Endothelial cell of umbilical vein (primary cell): ENCODE measurements around the gene CAMKMT. TPM values are rescaled to one million over a fixed set of nuclear protein-coding genes. Genes with fewer than 3 reads are reported as not detected.

Experiments
- BruUV-seq: library from RNA; stranded (reverse); fragments of 400-500 nt; replicated peaks from 2 replicates; lab custom pipeline; 2021; lab: Mats Ljungman, UMichigan
- CTCF ChIA-PET: fragments of 300-600, 350-600 bp; sonication (Branson Sonifier 250); formaldehyde crosslinking; loops from one replicate; lab custom pipeline; 2021; ENCODE audit warnings: antibody characterized with exemption, inconsistent platforms; lab: Charles Lee
- POLR2A ChIA-PET: fragments of 300-600, 350-600 bp; sonication (Branson Sonifier 250); formaldehyde crosslinking; loops from one replicate; lab custom pipeline; 2021; ENCODE audit warnings: antibody characterized with exemption, inconsistent platforms; lab: Charles Lee
- DNase-seq: peaks from one replicate; pipeline ENCODE4 v3.0.0-alpha.2; 2011; ENCODE audit warnings: low read depth, low spot score
- FAIRE-seq: peaks from 2 replicates; lab custom pipeline; 2011; peaks lifted over from hg19 to GRCh38; lab: Jason Lieb, UNC
- H2AFZ ChIP-seq: 2 replicates; pipeline ENCODE4 v1.6.0; 2012; ENCODE audit warnings: low read depth, low read length, control low read depth, inconsistent platforms
- H3K27ac ChIP-seq: 2 replicates; pipeline ENCODE4 v1.5.1; 2011; ENCODE audit warnings: low read depth, mild to moderate bottlenecking, control low read depth, low read length, moderate library complexity; ENCODE audit not compliant: insufficient read depth
- H3K27me3 ChIP-seq, 2 experiments: 2 replicates each; pipeline versions ENCODE4 v1.6.0 to v1.6.1; 2011; ENCODE audit warnings: low read length in 2 of 2, mixed read lengths in 1 of 2; ENCODE audit not compliant: control insufficient read depth in 2 of 2, insufficient read depth in 2 of 2
- H3K36me3 ChIP-seq, 2 experiments: 2 replicates in 1 of 2; 3 replicates in 1 of 2; pipeline ENCODE4 v1.5.1; 2011; ENCODE audit warnings: low read length in 2 of 2, mild to moderate bottlenecking in 1 of 2, moderate library complexity in 1 of 2; ENCODE audit not compliant: control insufficient read depth in 2 of 2, insufficient read depth in 2 of 2; ENCODE audit errors: extremely low read depth in 1 of 2
- H3K4me1 ChIP-seq: 3 replicates; pipeline ENCODE4 v1.5.1; 2011; ENCODE audit warnings: mild to moderate bottlenecking, low read length; ENCODE audit not compliant: control insufficient read depth, insufficient read depth; ENCODE audit errors: extremely low read depth
- H3K4me2 ChIP-seq: 2 replicates; pipeline ENCODE4 v1.6.1; 2011; ENCODE audit warnings: low read length, control low read depth, mixed read lengths; ENCODE audit not compliant: insufficient read depth
- H3K4me3 ChIP-seq, 3 experiments: fragments of 200-600 bp in 1 of 3; sonication (generic), shearing (Covaris generic) in 1 of 3; replicated peaks in 1 of 3; 2 replicates each; pipeline ENCODE4 v1.5.1; 2011 to 2016; ENCODE audit warnings: control low read depth in 3 of 3, low read length in 3 of 3, mild to moderate bottlenecking in 2 of 3, inconsistent platforms in 1 of 3, low read depth in 1 of 3, moderate library complexity in 1 of 3; ENCODE audit not compliant: insufficient read depth in 1 of 3
- H3K79me2 ChIP-seq: 2 replicates; pipeline ENCODE4 v1.6.0; 2012; ENCODE audit warnings: low read length, inconsistent platforms; ENCODE audit not compliant: control insufficient read depth, insufficient read depth
- H3K9ac ChIP-seq: replicated peaks from 2 replicates; pipeline ENCODE3; 2011; ENCODE audit warnings: low read length, control low read depth; ENCODE audit not compliant: insufficient read depth; ENCODE audit errors: extremely low read depth
- H3K9me1 ChIP-seq: replicated peaks from 3 replicates; pipeline ENCODE4 v1.6.0; 2011; ENCODE audit warnings: mild to moderate bottlenecking, low read length; ENCODE audit not compliant: control insufficient read depth, insufficient read depth; ENCODE audit errors: extremely low read depth
- H3K9me3 ChIP-seq: replicated peaks from 2 replicates; pipeline ENCODE4 v1.5.1; 2012; ENCODE audit warnings: low read length, inconsistent platforms; ENCODE audit not compliant: control insufficient read depth, insufficient read depth
- H4K20me1 ChIP-seq: replicated peaks from 2 replicates; pipeline ENCODE3; 2011; ENCODE audit warnings: mild to moderate bottlenecking, low read length; ENCODE audit not compliant: control insufficient read depth, insufficient read depth; ENCODE audit errors: extremely low read depth
- CTCF ChIP-seq, 2 donors: IDR thresholded peaks; 1 replicate in 1 of 2; 2 replicates in 1 of 2; pipeline ENCODE4 v1.5.1; 2011; ENCODE audit warnings: low read length in 2 of 2, mild to moderate bottlenecking in 2 of 2, moderate library complexity in 2 of 2, control low read depth in 1 of 2, inconsistent platforms in 1 of 2, low read depth in 1 of 2; ENCODE audit not compliant: insufficient read depth in 1 of 2; ENCODE audit errors: extremely low read depth in 1 of 2
- EZH2 ChIP-seq: IDR thresholded peaks from 2 replicates; pipeline ENCODE4 v1.6.1; 2012; ENCODE audit warnings: borderline replicate concordance, low read depth, mild to moderate bottlenecking, moderate library complexity, low read length, inconsistent platforms; ENCODE audit not compliant: severe bottlenecking
- FOS ChIP-seq: IDR thresholded peaks from 2 replicates; pipeline ENCODE4 v1.6.1; 2011; ENCODE audit warnings: mild to moderate bottlenecking, low read length, moderate library complexity, borderline replicate concordance; ENCODE audit not compliant: insufficient read depth
- GATA2 ChIP-seq: IDR thresholded peaks from 2 replicates; pipeline ENCODE4 v1.7.0; 2011; ENCODE audit warnings: low read depth, mild to moderate bottlenecking, moderate library complexity, mixed read lengths, low read length; ENCODE audit not compliant: insufficient read length, insufficient read depth
- JUN ChIP-seq: IDR thresholded peaks from 2 replicates; pipeline ENCODE4 v1.6.1; 2011; ENCODE audit warnings: borderline replicate concordance, low read depth; ENCODE audit not compliant: insufficient read length, insufficient read depth
- MAX ChIP-seq: IDR thresholded peaks from 2 replicates; pipeline ENCODE4 v1.6.1; 2011; ENCODE audit not compliant: insufficient read depth, insufficient read length
- MYC ChIP-seq: IDR thresholded peaks from one replicate; pipeline ENCODE4 v1.6.1; 2011; ENCODE audit warnings: mild to moderate bottlenecking, low read depth, low read length
- POLR2A ChIP-seq: IDR thresholded peaks from 2 replicates; pipeline ENCODE4 v1.6.1; 2012; ENCODE audit warnings: low read depth, mild to moderate bottlenecking, control low read depth, low read length
- POLR2AphosphoS5 ChIP-seq: IDR thresholded peaks from 2 replicates; pipeline ENCODE4 v1.6.1; 2012; ENCODE audit warnings: low read depth, mild to moderate bottlenecking, control low read depth, low read length, moderate library complexity; ENCODE audit not compliant: insufficient read depth
- dilution Hi-C: fragments of 300-500 bp; cut with MboI; formaldehyde crosslinking; loops from one replicate; pipeline ENCODE4 v1.15.0; 2019; ENCODE audit warnings: low sequenced_read_pairs; ENCODE audit not compliant: extremely low pct_ligation_motif_present
- intact Hi-C: fragments of 100-400 bp; cut with micrococcal nuclease; formaldehyde crosslinking; loops from one replicate; pipeline ENCODE4 v1.10.0; 2022
- polyA plus RNA-seq, 4 experiments: library from polyadenylated mRNA; depleted of rRNA in 3 of 4; stranded (reverse) in 3 of 4; unstranded in 1 of 4; fragments of >200 nt; gene quantifications; 2 replicates each; pipeline versions ENCODE4 v1.2.1 to v1.2.3, GENCODE V29; 2011 to 2012; ENCODE audit warnings: missing spikeins in 1 of 4
- total RNA-seq: library from RNA; stranded (reverse); gene quantifications from 2 replicates; pipeline ENCODE4 v1.2.3, GENCODE V29; 2021

The CAMKMT gene
- total and polyA plus RNA-seq, 2 donors (not counting 3 experiments of a cell fraction or from before 2014, with no cell fraction given) = 4.1 to 10.7 TPM

GRCh38 chr2:44801841-44802776 lies 440.4 kb downstream of the CAMKMT start:
- peak overlapping the region; percentile 56 for H2AFZ ChIP-seq
- peak; percentile 57 for DNase-seq
- CTCF ChIA-PET = interaction anchor here (0.7 to 4.2 kb wide), 4 partner anchors 25 to 410 kb away, joined by 3 to 28 read pairs (median 3); no protein-coding TSS in a partner anchor

GRCh38 chr2:44802777-44803424 lies 441.2 kb downstream of the CAMKMT start:
- H3K79me2 ChIP-seq = no peaks in the 10 kb centered on the region
- peaks cover 17% of the 10 kb centered on the region for H3K4me1 ChIP-seq
- no peak overlapping the region for H3K27ac ChIP-seq
- peak; percentile 65 for FAIRE-seq
- no peaks in the 10 kb centered on the region for H3K36me3 ChIP-seq
- H3K27me3 ChIP-seq = peaks cover 68 to 95% of the 10 kb centered on the region in 2 experiments
- no peak for DNase-seq
- intact Hi-C loops (loop anchor here (5.0 to 10.0 kb wide), 2 partner anchors 139 to 438 kb away; partner anchors contain the start of genes CAMKMT, PREPL and SIX3), dilution Hi-C loops (no loop called here)
- H3K9me1 ChIP-seq = no peaks in the 10 kb centered on the region
- H2AFZ ChIP-seq = peak overlapping the region; percentile 6
- H3K4me2 ChIP-seq = peak overlapping the region; percentile 96
- TF ChIP-seq MYC (no peak), GATA2 (no peak), EZH2 (no peak), FOS (no peak), MAX (no peak), POLR2A (no peak), POLR2AphosphoS5 (no peak), JUN (no peak), CTCF (IDR thresholded peaks at IDR 0.05; ENCODE audit: extremely low read depth in 1 of 2, insufficient read depth in 1 of 2, low read depth in 1 of 2, low read length in 2 of 2) (no peak)
- peaks cover 4% of the 10 kb centered on the region for H4K20me1 ChIP-seq
- no TSS peak for BruUV-seq
- H3K9me3 ChIP-seq = no peaks in the 10 kb centered on the region
- CTCF ChIA-PET = interaction anchor here (1.0 to 4.2 kb wide), 2 partner anchors 134 to 323 kb away, joined by 3 to 28 read pairs; no protein-coding TSS in a partner anchor
- peak overlapping the region; percentile 21 for H3K9ac ChIP-seq
- POLR2A ChIA-PET = no interaction called here
- H3K4me3 ChIP-seq = peak overlapping the region in 1 of 3 experiments; percentile 64

More at GRCh38 chr2:44801841-44802776, 440.4 kb downstream of the CAMKMT start:
- peaks cover 61 to 88% of the 10 kb centered on the region in 2 experiments for H3K27me3 ChIP-seq
- no peaks in the 10 kb centered on the region for H4K20me1 ChIP-seq
- BruUV-seq = no TSS peak
- FAIRE-seq = peak; percentile 94
- peak overlapping the region; percentile 10 to 64 (median 30) for H3K4me3 ChIP-seq
- no peaks in the 10 kb centered on the region for H3K79me2 ChIP-seq
- intact Hi-C loops = loop anchor here (5.0 to 10.0 kb wide), 2 partner anchors 140 to 437 kb away; partner anchors contain the start of genes CAMKMT, PREPL and SIX3
- no peaks in the 10 kb centered on the region for H3K9me3 ChIP-seq
- H3K4me1 ChIP-seq = peaks cover 17% of the 10 kb centered on the region
- TF ChIP-seq POLR2A = no peak
- peak; percentile 16 for TF ChIP-seq POLR2AphosphoS5
- peak; percentile 41 for TF ChIP-seq FOS
- peak overlapping the region; percentile 21 for H3K9ac ChIP-seq
- POLR2A ChIA-PET = no interaction called here
- peak overlapping the region; percentile 96 for H3K4me2 ChIP-seq
- no peaks in the 10 kb centered on the region for H3K36me3 ChIP-seq
- H3K27ac ChIP-seq = no peak overlapping the region
- dilution Hi-C loops = no loop called here
- H3K9me1 ChIP-seq = no peaks in the 10 kb centered on the region
